SK-N-SH (cell line): ENCODE measurements around the gene RARA.

ENCODE experiments used
- CHD2 ChIP-seq: fragments of 150-350 bp; IDR thresholded peaks from 2 replicates; pipeline ENCODE4 v1.6.1; 2018; ENCODE audit warnings: low read length; ENCODE audit not compliant: partially characterized antibody
- FOSL2 ChIP-seq: IDR thresholded peaks from 2 replicates; pipeline ENCODE4 v1.4.0; 2012; ENCODE audit warnings: low read depth, mild to moderate bottlenecking, moderate library complexity, borderline replicate concordance
- MAX ChIP-seq: IDR thresholded peaks from 2 replicates; pipeline ENCODE4 v1.4.0; 2012; ENCODE audit warnings: low read depth
- PBX3 ChIP-seq: IDR thresholded peaks from 2 replicates; pipeline ENCODE4; 2012
- POLR2AphosphoS5 ChIP-seq: IDR thresholded peaks from 2 replicates; pipeline ENCODE4 v1.6.1; 2012; ENCODE audit warnings: low read depth, low read length
- SMC3 ChIP-seq: IDR thresholded peaks from 2 replicates; pipeline ENCODE4 v1.6.1; 2012; ENCODE audit warnings: low read depth, low read length, improper control_type of control experiment
- TCF12 ChIP-seq: IDR thresholded peaks from 2 replicates; pipeline ENCODE4 v1.4.0; 2012
- YY1 ChIP-seq: IDR thresholded peaks from 2 replicates; pipeline ENCODE4 v1.4.0; 2012; ENCODE audit warnings: low read depth, mild to moderate bottlenecking
- TF ChIP-seq, protein P1 (sequence below): fragments of 200-600 bp; sonication (generic); IDR thresholded peaks from 2 replicates; pipeline ENCODE4 v1.6.1; 2017; ENCODE audit warnings: antibody characterized with exemption, mild to moderate bottlenecking, moderate library complexity
- TF ChIP-seq, protein P2 (sequence below): IDR thresholded peaks from 2 replicates; pipeline ENCODE4 v1.6.1; 2012; ENCODE audit warnings: mild to moderate bottlenecking, low read depth, low read length, moderate library complexity

GRCh38 chr17:40290629-40291280 is 18.2 kb upstream of the RARA start:
- TF ChIP-seq TCF12: no peak
- TF ChIP-seq CHD2: no peak
- TF ChIP-seq, protein P1, sequence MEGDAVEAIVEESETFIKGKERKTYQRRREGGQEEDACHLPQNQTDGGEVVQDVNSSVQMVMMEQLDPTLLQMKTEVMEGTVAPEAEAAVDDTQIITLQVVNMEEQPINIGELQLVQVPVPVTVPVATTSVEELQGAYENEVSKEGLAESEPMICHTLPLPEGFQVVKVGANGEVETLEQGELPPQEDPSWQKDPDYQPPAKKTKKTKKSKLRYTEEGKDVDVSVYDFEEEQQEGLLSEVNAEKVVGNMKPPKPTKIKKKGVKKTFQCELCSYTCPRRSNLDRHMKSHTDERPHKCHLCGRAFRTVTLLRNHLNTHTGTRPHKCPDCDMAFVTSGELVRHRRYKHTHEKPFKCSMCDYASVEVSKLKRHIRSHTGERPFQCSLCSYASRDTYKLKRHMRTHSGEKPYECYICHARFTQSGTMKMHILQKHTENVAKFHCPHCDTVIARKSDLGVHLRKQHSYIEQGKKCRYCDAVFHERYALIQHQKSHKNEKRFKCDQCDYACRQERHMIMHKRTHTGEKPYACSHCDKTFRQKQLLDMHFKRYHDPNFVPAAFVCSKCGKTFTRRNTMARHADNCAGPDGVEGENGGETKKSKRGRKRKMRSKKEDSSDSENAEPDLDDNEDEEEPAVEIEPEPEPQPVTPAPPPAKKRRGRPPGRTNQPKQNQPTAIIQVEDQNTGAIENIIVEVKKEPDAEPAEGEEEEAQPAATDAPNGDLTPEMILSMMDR: peak; percentile 79
- TF ChIP-seq, protein P2, sequence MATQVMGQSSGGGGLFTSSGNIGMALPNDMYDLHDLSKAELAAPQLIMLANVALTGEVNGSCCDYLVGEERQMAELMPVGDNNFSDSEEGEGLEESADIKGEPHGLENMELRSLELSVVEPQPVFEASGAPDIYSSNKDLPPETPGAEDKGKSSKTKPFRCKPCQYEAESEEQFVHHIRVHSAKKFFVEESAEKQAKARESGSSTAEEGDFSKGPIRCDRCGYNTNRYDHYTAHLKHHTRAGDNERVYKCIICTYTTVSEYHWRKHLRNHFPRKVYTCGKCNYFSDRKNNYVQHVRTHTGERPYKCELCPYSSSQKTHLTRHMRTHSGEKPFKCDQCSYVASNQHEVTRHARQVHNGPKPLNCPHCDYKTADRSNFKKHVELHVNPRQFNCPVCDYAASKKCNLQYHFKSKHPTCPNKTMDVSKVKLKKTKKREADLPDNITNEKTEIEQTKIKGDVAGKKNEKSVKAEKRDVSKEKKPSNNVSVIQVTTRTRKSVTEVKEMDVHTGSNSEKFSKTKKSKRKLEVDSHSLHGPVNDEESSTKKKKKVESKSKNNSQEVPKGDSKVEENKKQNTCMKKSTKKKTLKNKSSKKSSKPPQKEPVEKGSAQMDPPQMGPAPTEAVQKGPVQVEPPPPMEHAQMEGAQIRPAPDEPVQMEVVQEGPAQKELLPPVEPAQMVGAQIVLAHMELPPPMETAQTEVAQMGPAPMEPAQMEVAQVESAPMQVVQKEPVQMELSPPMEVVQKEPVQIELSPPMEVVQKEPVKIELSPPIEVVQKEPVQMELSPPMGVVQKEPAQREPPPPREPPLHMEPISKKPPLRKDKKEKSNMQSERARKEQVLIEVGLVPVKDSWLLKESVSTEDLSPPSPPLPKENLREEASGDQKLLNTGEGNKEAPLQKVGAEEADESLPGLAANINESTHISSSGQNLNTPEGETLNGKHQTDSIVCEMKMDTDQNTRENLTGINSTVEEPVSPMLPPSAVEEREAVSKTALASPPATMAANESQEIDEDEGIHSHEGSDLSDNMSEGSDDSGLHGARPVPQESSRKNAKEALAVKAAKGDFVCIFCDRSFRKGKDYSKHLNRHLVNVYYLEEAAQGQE: no peak
- TF ChIP-seq POLR2AphosphoS5: no peak
- TF ChIP-seq SMC3: peak; percentile 85
- no peak for TF ChIP-seq YY1
- no peak for TF ChIP-seq MAX
- no peak for TF ChIP-seq PBX3
- TF ChIP-seq FOSL2: 0 out of 2 replicates have a peak, but pooled peaks have one; percentile 4
